WTC11 (cell line): ENCODE measurements around the gene RSPH9. TPM values are rescaled to one million over a fixed set of nuclear protein-coding genes. Genes with fewer than 3 reads are reported as not detected.

Experiments used
- ATAC-seq: fragments of 200-7000 bp; cut with Tn5 transposase; 2 replicates; pipeline ENCODE4 v1.10.0; 2021; ENCODE audit warnings: mild to moderate bottlenecking, moderate library complexity
- CTCF ChIA-PET: fragments of 300-600 bp; sonication (Branson Sonifier 250); formaldehyde crosslinking; loops from one replicate; lab custom pipeline; 2021; ENCODE audit warnings: antibody characterized with exemption; lab: Charles Lee
- POLR2A ChIA-PET: fragments of 350-600 bp; sonication (Branson Sonifier 250); formaldehyde crosslinking; loops from one replicate; lab custom pipeline; 2021; ENCODE audit warnings: antibody characterized with exemption; lab: Charles Lee
- DNase-seq: peaks from one replicate; pipeline ENCODE4 v3.0.0; 2021; ENCODE audit warnings: low spot score
- H3K27ac Mint-ChIP-seq: 2 replicates; pipeline ENCODE4 v1.8.0; 2021; ENCODE audit warnings: mixed read lengths
- H3K27me3 Mint-ChIP-seq: 2 replicates; pipeline ENCODE4 v1.8.0; 2021; ENCODE audit warnings: low read depth, mild to moderate bottlenecking, moderate library complexity, mixed read lengths
- H3K36me3 Mint-ChIP-seq: 2 replicates; pipeline ENCODE4 v1.8.0; 2021; ENCODE audit warnings: mixed read lengths
- H3K4me1 Mint-ChIP-seq: 2 replicates; pipeline ENCODE4 v1.8.0; 2022; ENCODE audit warnings: mixed read lengths
- H3K4me3 Mint-ChIP-seq: 2 replicates; pipeline ENCODE4 v1.8.0; 2021; ENCODE audit warnings: mild to moderate bottlenecking, moderate library complexity, mixed read lengths
- H3K9me3 Mint-ChIP-seq: 2 replicates; pipeline ENCODE4 v1.8.0; 2021; ENCODE audit warnings: mixed read lengths
- FOXK1 ChIP-seq: sonication (generic); formaldehyde crosslinking; IDR thresholded peaks from 2 replicates; pipeline ENCODE4 v1.8.0; 2022; ENCODE audit warnings: mild to moderate bottlenecking, moderate library complexity, missing genetic modification reagents
- GTF2I ChIP-seq: fragments of 250-450 bp; sonication (Bioruptor Pico); conservative IDR thresholded peaks from 2 replicates; pipeline ENCODE4 v1.4.0; 2021; ENCODE audit warnings: mild to moderate bottlenecking
- KAT7 ChIP-seq: sonication (generic); formaldehyde crosslinking; IDR thresholded peaks from 2 replicates; pipeline ENCODE4 v1.8.1; 2023; ENCODE audit warnings: missing genetic modification reagents, mild to moderate bottlenecking, borderline replicate concordance
- SP1 ChIP-seq: sonication (generic); formaldehyde crosslinking; conservative IDR thresholded peaks from 2 replicates; pipeline ENCODE4 v1.8.1; 2022; ENCODE audit warnings: missing genetic modification reagents
- TEAD1 ChIP-seq: sonication (generic); formaldehyde crosslinking; IDR thresholded peaks from 2 replicates; pipeline ENCODE4 v1.8.0; 2022; ENCODE audit warnings: mild to moderate bottlenecking, missing genetic modification reagents
- TP53 ChIP-seq: sonication (generic); formaldehyde crosslinking; IDR thresholded peaks from 2 replicates; pipeline ENCODE4 v1.8.1; 2023; ENCODE audit warnings: mild to moderate bottlenecking, missing genetic modification reagents
- ZBTB21 ChIP-seq: sonication (generic); formaldehyde crosslinking; IDR thresholded peaks from 2 replicates; pipeline ENCODE4 v1.8.1; 2023; ENCODE audit warnings: mild to moderate bottlenecking, missing genetic modification reagents, borderline replicate concordance
- total RNA-seq: library from RNA; stranded (reverse); gene quantifications from 3 replicates; pipeline ENCODE4 v1.2.3, GENCODE V29; 2021
- TF ChIP-seq, protein P1 (sequence below): sonication (generic); formaldehyde crosslinking; IDR thresholded peaks from 2 replicates; pipeline ENCODE4 v1.8.0; 2022; ENCODE audit warnings: missing genetic modification reagents
- TF ChIP-seq, protein P2 (sequence below): sonication (generic); formaldehyde crosslinking; IDR thresholded peaks from 2 replicates; pipeline ENCODE4 v1.8.0; 2022; ENCODE audit warnings: mild to moderate bottlenecking, missing genetic modification reagents
- TF ChIP-seq, protein P3 (sequence below): fragments of 250-450 bp; sonication (Bioruptor Pico); IDR thresholded peaks from 2 replicates; pipeline ENCODE4 v1.9.0; 2021; ENCODE audit warnings: mild to moderate bottlenecking, borderline replicate concordance
- TF ChIP-seq, protein P4 (sequence below): sonication (generic); formaldehyde crosslinking; IDR thresholded peaks from 2 replicates; pipeline ENCODE4 v1.8.1; 2022; ENCODE audit warnings: low read depth, mild to moderate bottlenecking, moderate library complexity, missing genetic modification reagents, borderline replicate concordance
- TF ChIP-seq, protein P5 (sequence below): sonication (generic); formaldehyde crosslinking; IDR thresholded peaks from 2 replicates; pipeline ENCODE4 v1.8.0; 2022; ENCODE audit warnings: mild to moderate bottlenecking, missing genetic modification reagents

The RSPH9 gene
- total RNA-seq, 1 experiment from 2014 or later = 0.35 TPM

DNA sequence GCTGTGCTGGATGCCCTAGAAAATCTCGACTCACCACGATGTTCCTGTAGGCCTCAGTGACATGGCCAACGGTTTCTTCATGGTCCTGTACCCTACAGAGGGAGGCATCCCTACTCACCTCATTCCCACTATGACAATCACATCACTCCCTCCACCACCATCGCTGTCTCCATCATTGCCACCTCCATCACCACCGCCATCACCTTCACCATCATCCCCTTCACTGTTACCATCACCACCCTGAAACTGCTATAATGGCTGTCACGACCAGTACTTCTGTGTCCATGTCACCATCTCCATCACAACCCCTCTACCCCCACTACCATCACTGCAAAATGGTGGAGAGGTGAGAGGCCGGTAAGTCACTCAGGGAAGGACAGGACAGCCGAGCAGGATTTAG lies 72.6 kb downstream of the RSPH9 start (continued):
- TF ChIP-seq, protein P1, sequence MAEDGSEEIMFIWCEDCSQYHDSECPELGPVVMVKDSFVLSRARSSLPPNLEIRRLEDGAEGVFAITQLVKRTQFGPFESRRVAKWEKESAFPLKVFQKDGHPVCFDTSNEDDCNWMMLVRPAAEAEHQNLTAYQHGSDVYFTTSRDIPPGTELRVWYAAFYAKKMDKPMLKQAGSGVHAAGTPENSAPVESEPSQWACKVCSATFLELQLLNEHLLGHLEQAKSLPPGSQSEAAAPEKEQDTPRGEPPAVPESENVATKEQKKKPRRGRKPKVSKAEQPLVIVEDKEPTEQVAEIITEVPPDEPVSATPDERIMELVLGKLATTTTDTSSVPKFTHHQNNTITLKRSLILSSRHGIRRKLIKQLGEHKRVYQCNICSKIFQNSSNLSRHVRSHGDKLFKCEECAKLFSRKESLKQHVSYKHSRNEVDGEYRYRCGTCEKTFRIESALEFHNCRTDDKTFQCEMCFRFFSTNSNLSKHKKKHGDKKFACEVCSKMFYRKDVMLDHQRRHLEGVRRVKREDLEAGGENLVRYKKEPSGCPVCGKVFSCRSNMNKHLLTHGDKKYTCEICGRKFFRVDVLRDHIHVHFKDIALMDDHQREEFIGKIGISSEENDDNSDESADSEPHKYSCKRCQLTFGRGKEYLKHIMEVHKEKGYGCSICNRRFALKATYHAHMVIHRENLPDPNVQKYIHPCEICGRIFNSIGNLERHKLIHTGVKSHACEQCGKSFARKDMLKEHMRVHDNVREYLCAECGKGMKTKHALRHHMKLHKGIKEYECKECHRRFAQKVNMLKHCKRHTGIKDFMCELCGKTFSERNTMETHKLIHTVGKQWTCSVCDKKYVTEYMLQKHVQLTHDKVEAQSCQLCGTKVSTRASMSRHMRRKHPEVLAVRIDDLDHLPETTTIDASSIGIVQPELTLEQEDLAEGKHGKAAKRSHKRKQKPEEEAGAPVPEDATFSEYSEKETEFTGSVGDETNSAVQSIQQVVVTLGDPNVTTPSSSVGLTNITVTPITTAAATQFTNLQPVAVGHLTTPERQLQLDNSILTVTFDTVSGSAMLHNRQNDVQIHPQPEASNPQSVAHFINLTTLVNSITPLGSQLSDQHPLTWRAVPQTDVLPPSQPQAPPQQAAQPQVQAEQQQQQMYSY (CRISPR knock-in tag) = no peak
- TF ChIP-seq KAT7 (CRISPR knock-in tag) = no peak
- no peak for TF ChIP-seq TP53 (CRISPR knock-in tag)
- TF ChIP-seq, protein P2, sequence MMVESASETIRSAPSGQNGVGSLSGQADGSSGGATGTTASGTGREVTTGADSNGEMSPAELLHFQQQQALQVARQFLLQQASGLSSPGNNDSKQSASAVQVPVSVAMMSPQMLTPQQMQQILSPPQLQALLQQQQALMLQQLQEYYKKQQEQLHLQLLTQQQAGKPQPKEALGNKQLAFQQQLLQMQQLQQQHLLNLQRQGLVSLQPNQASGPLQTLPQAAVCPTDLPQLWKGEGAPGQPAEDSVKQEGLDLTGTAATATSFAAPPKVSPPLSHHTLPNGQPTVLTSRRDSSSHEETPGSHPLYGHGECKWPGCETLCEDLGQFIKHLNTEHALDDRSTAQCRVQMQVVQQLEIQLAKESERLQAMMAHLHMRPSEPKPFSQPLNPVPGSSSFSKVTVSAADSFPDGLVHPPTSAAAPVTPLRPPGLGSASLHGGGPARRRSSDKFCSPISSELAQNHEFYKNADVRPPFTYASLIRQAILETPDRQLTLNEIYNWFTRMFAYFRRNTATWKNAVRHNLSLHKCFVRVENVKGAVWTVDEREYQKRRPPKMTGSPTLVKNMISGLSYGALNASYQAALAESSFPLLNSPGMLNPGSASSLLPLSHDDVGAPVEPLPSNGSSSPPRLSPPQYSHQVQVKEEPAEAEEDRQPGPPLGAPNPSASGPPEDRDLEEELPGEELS (CRISPR knock-in tag) = no peak
- TF ChIP-seq FOXK1 = no peak
- no peak for TF ChIP-seq TEAD1 (CRISPR knock-in tag)
- TF ChIP-seq, protein P3, sequence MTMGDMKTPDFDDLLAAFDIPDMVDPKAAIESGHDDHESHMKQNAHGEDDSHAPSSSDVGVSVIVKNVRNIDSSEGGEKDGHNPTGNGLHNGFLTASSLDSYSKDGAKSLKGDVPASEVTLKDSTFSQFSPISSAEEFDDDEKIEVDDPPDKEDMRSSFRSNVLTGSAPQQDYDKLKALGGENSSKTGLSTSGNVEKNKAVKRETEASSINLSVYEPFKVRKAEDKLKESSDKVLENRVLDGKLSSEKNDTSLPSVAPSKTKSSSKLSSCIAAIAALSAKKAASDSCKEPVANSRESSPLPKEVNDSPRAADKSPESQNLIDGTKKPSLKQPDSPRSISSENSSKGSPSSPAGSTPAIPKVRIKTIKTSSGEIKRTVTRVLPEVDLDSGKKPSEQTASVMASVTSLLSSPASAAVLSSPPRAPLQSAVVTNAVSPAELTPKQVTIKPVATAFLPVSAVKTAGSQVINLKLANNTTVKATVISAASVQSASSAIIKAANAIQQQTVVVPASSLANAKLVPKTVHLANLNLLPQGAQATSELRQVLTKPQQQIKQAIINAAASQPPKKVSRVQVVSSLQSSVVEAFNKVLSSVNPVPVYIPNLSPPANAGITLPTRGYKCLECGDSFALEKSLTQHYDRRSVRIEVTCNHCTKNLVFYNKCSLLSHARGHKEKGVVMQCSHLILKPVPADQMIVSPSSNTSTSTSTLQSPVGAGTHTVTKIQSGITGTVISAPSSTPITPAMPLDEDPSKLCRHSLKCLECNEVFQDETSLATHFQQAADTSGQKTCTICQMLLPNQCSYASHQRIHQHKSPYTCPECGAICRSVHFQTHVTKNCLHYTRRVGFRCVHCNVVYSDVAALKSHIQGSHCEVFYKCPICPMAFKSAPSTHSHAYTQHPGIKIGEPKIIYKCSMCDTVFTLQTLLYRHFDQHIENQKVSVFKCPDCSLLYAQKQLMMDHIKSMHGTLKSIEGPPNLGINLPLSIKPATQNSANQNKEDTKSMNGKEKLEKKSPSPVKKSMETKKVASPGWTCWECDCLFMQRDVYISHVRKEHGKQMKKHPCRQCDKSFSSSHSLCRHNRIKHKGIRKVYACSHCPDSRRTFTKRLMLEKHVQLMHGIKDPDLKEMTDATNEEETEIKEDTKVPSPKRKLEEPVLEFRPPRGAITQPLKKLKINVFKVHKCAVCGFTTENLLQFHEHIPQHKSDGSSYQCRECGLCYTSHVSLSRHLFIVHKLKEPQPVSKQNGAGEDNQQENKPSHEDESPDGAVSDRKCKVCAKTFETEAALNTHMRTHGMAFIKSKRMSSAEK (CRISPR knock-in tag) = no peak
- TF ChIP-seq, protein P4, sequence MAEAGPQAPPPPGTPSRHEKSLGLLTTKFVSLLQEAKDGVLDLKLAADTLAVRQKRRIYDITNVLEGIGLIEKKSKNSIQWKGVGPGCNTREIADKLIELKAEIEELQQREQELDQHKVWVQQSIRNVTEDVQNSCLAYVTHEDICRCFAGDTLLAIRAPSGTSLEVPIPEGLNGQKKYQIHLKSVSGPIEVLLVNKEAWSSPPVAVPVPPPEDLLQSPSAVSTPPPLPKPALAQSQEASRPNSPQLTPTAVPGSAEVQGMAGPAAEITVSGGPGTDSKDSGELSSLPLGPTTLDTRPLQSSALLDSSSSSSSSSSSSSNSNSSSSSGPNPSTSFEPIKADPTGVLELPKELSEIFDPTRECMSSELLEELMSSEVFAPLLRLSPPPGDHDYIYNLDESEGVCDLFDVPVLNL = no peak
- TF ChIP-seq SP1 (CRISPR knock-in tag) = no peak

DNA sequence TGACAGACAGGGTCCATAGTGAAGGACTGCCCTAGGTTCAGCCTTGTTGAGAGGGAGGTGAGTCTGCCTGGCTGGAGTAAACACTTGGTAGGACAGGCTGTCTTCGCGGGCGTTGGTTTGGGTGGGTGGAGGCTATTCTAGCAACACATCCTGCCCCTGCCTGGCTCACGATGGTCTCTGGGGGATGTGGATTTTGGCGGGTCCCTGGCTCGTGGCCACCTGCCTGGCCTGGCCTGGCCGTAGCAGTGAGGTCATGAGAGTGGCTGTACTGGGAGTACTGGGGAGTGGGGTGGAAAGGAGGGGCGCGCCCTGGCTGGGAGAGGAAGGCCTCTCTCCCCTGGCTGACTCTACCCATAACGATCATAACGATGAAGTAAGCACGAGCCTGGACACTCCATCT lies 73.0 kb downstream of the RSPH9 start:
- DNase-seq = no peak
- Mint-ChIP-seq H3K27ac (no peak overlapping the region), H3K36me3 (no peaks in the 10 kb centered on the region), H3K27me3 (no peaks in the 10 kb centered on the region; the same call in 1 of the 2 replicates), H3K4me3 (no peak overlapping the region), H3K9me3 (no peaks in the 10 kb centered on the region), H3K4me1 (peaks cover 15% of the 10 kb centered on the region)
- ATAC-seq = no peak
- TF ChIP-seq, protein P5, sequence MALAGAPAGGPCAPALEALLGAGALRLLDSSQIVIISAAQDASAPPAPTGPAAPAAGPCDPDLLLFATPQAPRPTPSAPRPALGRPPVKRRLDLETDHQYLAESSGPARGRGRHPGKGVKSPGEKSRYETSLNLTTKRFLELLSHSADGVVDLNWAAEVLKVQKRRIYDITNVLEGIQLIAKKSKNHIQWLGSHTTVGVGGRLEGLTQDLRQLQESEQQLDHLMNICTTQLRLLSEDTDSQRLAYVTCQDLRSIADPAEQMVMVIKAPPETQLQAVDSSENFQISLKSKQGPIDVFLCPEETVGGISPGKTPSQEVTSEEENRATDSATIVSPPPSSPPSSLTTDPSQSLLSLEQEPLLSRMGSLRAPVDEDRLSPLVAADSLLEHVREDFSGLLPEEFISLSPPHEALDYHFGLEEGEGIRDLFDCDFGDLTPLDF (CRISPR knock-in tag) = no peak
- TF ChIP-seq GTF2I (no peak), ZBTB21 (CRISPR knock-in tag) (no peak)
- ChIA-PET CTCF (interaction anchor here (1.7 kb wide), 1 partner anchor 50 kb away, joined by 5 read pairs; no protein-coding TSS in a partner anchor), POLR2A (no interaction called here)
